ENCODE measurements around the gene ZFAND2B. TPM values are rescaled to one million over a fixed set of nuclear protein-coding genes. Genes with fewer than 3 reads are reported as not detected.

ZFAND2B gene
- total RNA-seq, 1 experiment from 2014 or later = 31.4 TPM

DNA sequence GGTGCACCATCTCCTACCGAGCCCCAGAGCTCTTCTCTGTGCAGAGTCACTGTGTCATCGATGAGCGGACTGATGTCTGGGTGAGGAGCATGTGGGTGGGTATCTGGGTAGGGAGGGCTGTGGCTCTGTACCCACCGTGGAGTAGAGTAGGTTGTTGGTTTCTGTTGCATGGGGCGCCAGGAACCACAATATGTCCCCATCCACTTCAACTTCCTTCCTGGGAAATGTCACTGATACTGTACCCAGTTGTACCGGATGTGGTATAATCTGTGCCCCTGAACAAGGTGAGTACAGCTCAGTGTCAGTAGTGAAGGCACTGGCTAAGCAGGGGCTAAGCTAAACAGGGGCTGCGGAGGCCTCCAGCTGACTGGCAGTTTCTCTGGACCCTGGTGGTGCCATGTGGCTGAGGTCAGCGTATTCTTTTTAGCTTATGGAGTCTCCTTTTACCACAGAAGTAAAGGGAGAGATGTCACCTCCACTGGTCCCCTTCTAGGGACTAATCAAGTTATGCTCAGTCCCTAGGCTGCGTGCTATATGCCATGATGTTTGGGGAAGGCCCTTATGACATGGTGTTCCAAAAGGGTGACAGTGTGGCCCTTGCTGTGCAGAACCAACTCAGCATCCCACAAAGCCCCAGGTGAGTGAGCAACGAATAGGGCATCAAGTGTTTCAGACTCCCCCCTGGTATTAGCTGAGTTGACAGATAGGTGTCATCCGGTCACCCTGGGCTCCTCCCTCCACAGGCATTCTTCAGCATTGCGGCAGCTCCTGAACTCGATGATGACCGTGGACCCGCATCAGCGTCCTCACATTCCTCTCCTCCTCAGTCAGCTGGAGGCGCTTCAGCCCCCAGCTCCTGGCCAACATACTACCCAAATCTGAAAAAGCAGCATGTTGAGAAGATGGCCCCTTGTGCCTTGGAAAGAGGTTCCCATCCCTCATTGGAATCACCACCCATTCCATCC is 41.4 kb downstream of the ZFAND2B start (continued):
- TF ChIP-seq, protein P1, sequence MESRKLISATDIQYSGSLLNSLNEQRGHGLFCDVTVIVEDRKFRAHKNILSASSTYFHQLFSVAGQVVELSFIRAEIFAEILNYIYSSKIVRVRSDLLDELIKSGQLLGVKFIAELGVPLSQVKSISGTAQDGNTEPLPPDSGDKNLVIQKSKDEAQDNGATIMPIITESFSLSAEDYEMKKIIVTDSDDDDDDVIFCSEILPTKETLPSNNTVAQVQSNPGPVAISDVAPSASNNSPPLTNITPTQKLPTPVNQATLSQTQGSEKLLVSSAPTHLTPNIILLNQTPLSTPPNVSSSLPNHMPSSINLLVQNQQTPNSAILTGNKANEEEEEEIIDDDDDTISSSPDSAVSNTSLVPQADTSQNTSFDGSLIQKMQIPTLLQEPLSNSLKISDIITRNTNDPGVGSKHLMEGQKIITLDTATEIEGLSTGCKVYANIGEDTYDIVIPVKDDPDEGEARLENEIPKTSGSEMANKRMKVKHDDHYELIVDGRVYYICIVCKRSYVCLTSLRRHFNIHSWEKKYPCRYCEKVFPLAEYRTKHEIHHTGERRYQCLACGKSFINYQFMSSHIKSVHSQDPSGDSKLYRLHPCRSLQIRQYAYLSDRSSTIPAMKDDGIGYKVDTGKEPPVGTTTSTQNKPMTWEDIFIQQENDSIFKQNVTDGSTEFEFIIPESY (IDR thresholded peaks at IDR 0.05; ENCODE audit: extremely low read depth, insufficient replicate concordance, low read length) = no peak

GRCh38 chr2:219248845-219249202 is 42.2 kb downstream of the ZFAND2B start:
- DNase-seq (ENCODE audit: low read depth, low spot score) (no peak), ATAC-seq (no peak)
- no peaks in the 10 kb centered on the region for H3K9me2 ChIP-seq (ENCODE audit: insufficient read depth)
- peak overlapping the region in 1 of 2 experiments; percentile 27; a peak in 1 of 4 replicates for H3K4me3 ChIP-seq (replicated peaks in 1 of 2; ENCODE audit: low read depth in 1 of 2, low read length in 2 of 2)
- H3K9ac ChIP-seq (ENCODE audit: low read length) = peak overlapping the region; percentile 38
- TF ChIP-seq CEBPB (IDR thresholded peaks at IDR 0.05; ENCODE audit: low read depth) (no peak), POLR2A (IDR thresholded peaks at IDR 0.05; ENCODE audit: borderline replicate concordance, extremely low read depth, insufficient read depth, insufficient read length) (no peak), EZH2phosphoT487 (IDR thresholded peaks at IDR 0.05; ENCODE audit: borderline replicate concordance) (no peak), YY1 (IDR thresholded peaks at IDR 0.05; ENCODE audit: extremely low read depth, insufficient replicate concordance, low read depth, low read length) (no peak), TCF7L2 (IDR thresholded peaks at IDR 0.05; ENCODE audit: borderline replicate concordance, extremely low read depth, insufficient read depth, insufficient read length) (no peak), ATF3 (IDR thresholded peaks at IDR 0.05) (no peak), ZNF274 (IDR thresholded peaks at IDR 0.05; ENCODE audit: low read depth, low read length) (no peak), EZH2 (IDR thresholded peaks at IDR 0.05) (no peak)
- H3K9me3 ChIP-seq (ENCODE audit: control insufficient read depth in 1 of 2, insufficient read depth in 1 of 2, low read depth in 1 of 2, low read length in 2 of 2) = no peaks in the 10 kb centered on the region
- peak overlapping the region; percentile 63 for H3K27ac ChIP-seq (ENCODE audit: low read depth, low read length)
- H2AFZ ChIP-seq (ENCODE audit: low read depth, low read length, poor library complexity, severe bottlenecking) = no peak overlapping the region
- BruUV-seq (replicated peaks) = no TSS peak
- ChIA-PET CTCF (interaction anchor here (0.6 to 2.8 kb wide), 8 partner anchors 25 to 87 kb away, joined by 3 to 14 read pairs (median 5); partner anchors contain the start of genes CNPPD1 and DNAJB2), RAD21 (ENCODE audit: low non-redundant PET in 1 of 2, low total read pairs in 2 of 2, uncharacterized antibody in 2 of 2, unreplicated experiment in 2 of 2) (interaction anchor here in 1 of 2 experiments (1.1 kb wide), 1 partner anchor 25 kb away, joined by 3 read pairs; no protein-coding TSS in a partner anchor), POLR2A (interaction anchor here (1.2 to 1.8 kb wide), 8 partner anchors 19 to 46 kb away, joined by 3 to 8 read pairs (median 4); partner anchors contain the start of genes ANKZF1, ATG9A, DNAJB2 and ZFAND2B)
- H3K27me3 ChIP-seq (ENCODE audit: insufficient read depth, low read length) = no peaks in the 10 kb centered on the region
- no peaks in the 10 kb centered on the region for H4K20me1 ChIP-seq (ENCODE audit: insufficient read depth)
- peaks cover 3 to 5% of the 10 kb centered on the region in 2 experiments; a peak in 2 of 4 replicates for H3K36me3 ChIP-seq (ENCODE audit: control insufficient read depth in 1 of 2, insufficient read depth in 2 of 2, low read length in 2 of 2)
- peaks cover 35% of the 10 kb centered on the region; the same call in 1 of the 2 replicates for H3K79me2 ChIP-seq (ENCODE audit: insufficient read depth, low read length)
- peak overlapping the region; percentile 69 for H3K4me2 ChIP-seq (ENCODE audit: low read length)
- intact Hi-C loops (cut with micrococcal nuclease) = no loop called here
- H3K4me1 ChIP-seq (ENCODE audit: control insufficient read depth in 1 of 2, insufficient read depth in 2 of 2, low read length in 2 of 2) = peaks cover 32 to 65% of the 10 kb centered on the region in 2 experiments
